ENCODE results near the gene RBP4. TPM values are rescaled to one million over a fixed set of nuclear protein-coding genes. Genes with fewer than 3 reads are reported as not detected.

RBP4 gene
- total and polyA plus RNA-seq, 5 donors from 2014 or later: not detected

DNA sequence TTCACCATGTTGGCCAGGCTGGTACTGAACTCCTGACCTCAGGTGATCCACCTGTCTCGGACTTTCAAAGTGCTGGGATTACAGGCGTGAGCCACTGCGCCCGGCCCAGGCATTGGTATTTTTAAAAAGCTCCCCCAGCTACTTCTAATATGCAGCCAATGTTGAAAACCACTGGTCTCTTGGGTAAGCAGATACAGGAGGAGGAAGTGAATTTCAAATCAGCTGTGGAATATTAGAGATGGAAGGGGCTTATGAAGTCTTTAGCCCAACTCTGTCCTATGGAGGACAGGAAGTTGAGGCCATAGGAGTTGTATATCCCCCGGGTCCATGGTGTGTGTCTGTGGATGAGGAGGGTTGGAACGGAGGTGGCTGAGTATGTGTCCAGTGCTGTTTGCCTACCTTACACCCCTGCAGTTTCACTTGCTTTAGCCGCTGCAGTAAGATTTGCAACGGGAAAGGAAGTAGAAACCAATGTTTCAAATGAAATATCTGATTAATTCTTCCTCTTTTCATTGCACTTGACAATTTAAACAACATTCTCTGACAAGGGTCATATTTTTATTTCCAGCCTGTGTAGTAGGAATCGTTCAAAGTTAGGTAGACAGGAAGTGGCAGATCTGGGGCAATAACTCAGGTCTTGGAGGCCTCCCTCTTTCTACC is 14.7 kb upstream of the RBP4 start:
- H3K9me3 Mint-ChIP-seq: no peaks in the 10 kb centered on the region
- Histone ChIP-seq H3K27me3 (ENCODE audit: control insufficient read depth, insufficient read depth, low read length) (no peaks in the 10 kb centered on the region), H3K36me3 (ENCODE audit: control insufficient read depth, insufficient read depth, low read length) (no peaks in the 10 kb centered on the region), H3K4me1 (ENCODE audit: control insufficient read depth, insufficient read depth, low read length, poor library complexity, severe bottlenecking) (no peaks in the 10 kb centered on the region), H3K4me3 (ENCODE audit: low read depth, low read length) (no peak overlapping the region), H3K9me3 (ENCODE audit: control insufficient read depth in 2 of 2, low read length in 2 of 2) (no peaks in the 10 kb centered on the region), H3K27ac (ENCODE audit: insufficient read depth, low read length, poor library complexity, severe bottlenecking) (no peak overlapping the region)
- no peak overlapping the region for H3K27ac Mint-ChIP-seq
- H3K36me3 Mint-ChIP-seq: no peaks in the 10 kb centered on the region
- ATAC-seq (ENCODE audit: low read depth in 2 of 2): no peak
- no peak for DNase-seq
- H3K27me3 Mint-ChIP-seq: peaks cover 4% of the 10 kb centered on the region
- H3K4me1 Mint-ChIP-seq: no peaks in the 10 kb centered on the region
- no peak overlapping the region for H3K4me3 Mint-ChIP-seq

DNA sequence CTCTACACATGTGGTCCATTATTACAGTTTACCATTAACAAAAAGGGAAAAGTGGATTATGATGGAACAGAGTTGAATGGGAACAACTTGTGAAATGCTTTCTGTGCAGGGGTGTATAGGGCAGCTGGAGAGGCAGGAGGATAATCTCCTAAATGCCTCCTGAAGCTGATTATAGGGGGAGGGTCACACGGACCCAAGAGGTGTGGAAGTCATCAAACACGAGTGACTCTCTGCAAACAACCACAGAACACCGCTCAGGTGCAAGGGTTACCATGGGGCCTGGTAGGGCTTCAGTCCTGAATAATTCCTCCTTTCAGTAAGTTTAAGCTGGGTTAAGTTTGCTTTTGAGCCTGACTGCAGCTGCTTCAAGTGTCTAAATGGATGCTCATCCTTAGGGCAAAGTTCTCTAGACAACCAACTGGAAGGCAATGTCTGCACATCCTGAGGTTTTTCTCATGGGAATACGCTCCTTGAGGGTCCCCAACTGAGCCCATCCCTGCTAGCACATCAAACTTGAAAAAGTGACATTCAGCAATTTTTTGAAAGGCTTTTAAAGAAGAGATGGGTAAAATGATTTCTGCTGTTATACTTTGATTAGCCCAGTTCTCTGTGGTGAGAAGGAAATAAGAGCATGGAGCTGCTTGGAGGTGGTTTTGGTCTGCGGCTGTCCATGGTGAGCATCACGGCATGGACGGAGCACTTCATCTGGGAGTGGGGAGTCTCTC is 13.2 kb upstream of the RBP4 start:
- H3K27me3 ChIP-seq (ENCODE audit: control insufficient read depth, insufficient read depth, low read length): no peaks in the 10 kb centered on the region
- no peak for ATAC-seq (ENCODE audit: low read depth in 2 of 2)
- DNase-seq: no peak
- H3K4me3 ChIP-seq (ENCODE audit: low read depth, low read length): no peak overlapping the region
- Mint-ChIP-seq H3K9me3 (peaks cover 0 to 1% (median 0%) of the 10 kb centered on the region in 7 donors), H3K27ac (no peak overlapping the region), H3K27me3 (peaks cover 15% of the 10 kb centered on the region), H3K36me3 (no peaks in the 10 kb centered on the region), H3K4me1 (no peaks in the 10 kb centered on the region), H3K4me3 (no peak overlapping the region)
- no peaks in the 10 kb centered on the region for H3K9me3 ChIP-seq (ENCODE audit: control insufficient read depth in 2 of 2, low read length in 2 of 2)
- no peak overlapping the region for H3K27ac ChIP-seq (ENCODE audit: insufficient read depth, low read length, poor library complexity, severe bottlenecking)
- no peaks in the 10 kb centered on the region for H3K4me1 ChIP-seq (ENCODE audit: control insufficient read depth, insufficient read depth, low read length, poor library complexity, severe bottlenecking)
- no peaks in the 10 kb centered on the region for H3K36me3 ChIP-seq (ENCODE audit: control insufficient read depth, insufficient read depth, low read length)

GRCh38 chr10:93613126-93613525 is 12.1 kb upstream of the RBP4 start:
- no peaks in the 10 kb centered on the region for H3K36me3 ChIP-seq (ENCODE audit: control insufficient read depth, insufficient read depth, low read length)
- H3K4me1 ChIP-seq (ENCODE audit: control insufficient read depth, insufficient read depth, low read length, poor library complexity, severe bottlenecking): no peaks in the 10 kb centered on the region
- H3K9me3 Mint-ChIP-seq: peaks cover 0 to 2% (median 0%) of the 10 kb centered on the region in 7 donors
- H3K9me3 ChIP-seq (ENCODE audit: control insufficient read depth in 2 of 2, low read length in 2 of 2): no peaks in the 10 kb centered on the region
- H3K36me3 Mint-ChIP-seq: no peaks in the 10 kb centered on the region
- H3K27me3 Mint-ChIP-seq: peaks cover 19% of the 10 kb centered on the region
- peaks cover 2% of the 10 kb centered on the region for H3K27me3 ChIP-seq (ENCODE audit: control insufficient read depth, insufficient read depth, low read length)
- H3K27ac ChIP-seq (ENCODE audit: insufficient read depth, low read length, poor library complexity, severe bottlenecking): no peak overlapping the region
- H3K4me1 Mint-ChIP-seq: no peaks in the 10 kb centered on the region
- H3K4me3 Mint-ChIP-seq: no peak overlapping the region
- H3K27ac Mint-ChIP-seq: no peak overlapping the region
- no peak for DNase-seq
- no peak overlapping the region for H3K4me3 ChIP-seq (ENCODE audit: low read depth, low read length)
- ATAC-seq (ENCODE audit: low read depth in 2 of 2): no peak

GRCh38 chr10:93612311-93612710 is 11.3 kb upstream of the RBP4 start, which contains the start of gene PDE6C:
Gene PDE6C (plus strand): TSS chr10:93612537. CDS start chr10:93612726, 189 bp downstream.
- Mint-ChIP-seq H3K4me3 (no peak within 1 kb of the TSS), H3K4me1 (no peaks in the 10 kb centered on the region), H3K36me3 (no peaks in the 10 kb centered on the region), H3K9me3 (peaks cover 0 to 6% (median 2%) of the 10 kb centered on the region in 7 donors), H3K27me3 (peaks cover 16% of the 10 kb centered on the region), H3K27ac (no peak within 1 kb of the TSS)
- Histone ChIP-seq H3K4me1 (ENCODE audit: control insufficient read depth, insufficient read depth, low read length, poor library complexity, severe bottlenecking) (no peaks in the 10 kb centered on the region), H3K36me3 (ENCODE audit: control insufficient read depth, insufficient read depth, low read length) (no peaks in the 10 kb centered on the region), H3K4me3 (ENCODE audit: low read depth, low read length) (no peak within 1 kb of the TSS), H3K9me3 (ENCODE audit: control insufficient read depth in 2 of 2, low read length in 2 of 2) (no peaks in the 10 kb centered on the region), H3K27ac (ENCODE audit: insufficient read depth, low read length, poor library complexity, severe bottlenecking) (no peak within 1 kb of the TSS), H3K27me3 (ENCODE audit: control insufficient read depth, insufficient read depth, low read length) (peaks cover 2% of the 10 kb centered on the region)
- ATAC-seq (ENCODE audit: low read depth in 2 of 2) (no peak), DNase-seq (no peak)

- H3K9me3 Mint-ChIP-seq: peaks cover 0 to 6% (median 4%) of the 10 kb centered on the region in 7 donors
- DNase-seq: no peak
- no peak for ATAC-seq (ENCODE audit: low read depth in 2 of 2)
- no peaks in the 10 kb centered on the region for H3K4me1 Mint-ChIP-seq
- H3K27me3 ChIP-seq (ENCODE audit: control insufficient read depth, insufficient read depth, low read length): peaks cover 4% of the 10 kb centered on the region
- no peak overlapping the region for H3K27ac Mint-ChIP-seq
- no peaks in the 10 kb centered on the region for H3K36me3 ChIP-seq (ENCODE audit: control insufficient read depth, insufficient read depth, low read length)
- no peaks in the 10 kb centered on the region for H3K9me3 ChIP-seq (ENCODE audit: control insufficient read depth in 2 of 2, low read length in 2 of 2)
- H3K4me3 Mint-ChIP-seq: no peak overlapping the region
- H3K27me3 Mint-ChIP-seq: peaks cover 44% of the 10 kb centered on the region
- no peaks in the 10 kb centered on the region for H3K36me3 Mint-ChIP-seq
- H3K4me3 ChIP-seq (ENCODE audit: low read depth, low read length): no peak overlapping the region
- H3K27ac ChIP-seq (ENCODE audit: insufficient read depth, low read length, poor library complexity, severe bottlenecking): no peak overlapping the region
- H3K4me1 ChIP-seq (ENCODE audit: control insufficient read depth, insufficient read depth, low read length, poor library complexity, severe bottlenecking): no peaks in the 10 kb centered on the region
Measured at GRCh38 chr10:93608421-93608820, 7.4 kb upstream of the RBP4 start.

GRCh38 chr10:93604146-93604545 is 3.1 kb upstream of the RBP4 start:
- Mint-ChIP-seq H3K27ac (no peak overlapping the region), H3K4me3 (no peak overlapping the region), H3K9me3 (peaks cover 0 to 6% (median 3%) of the 10 kb centered on the region in 7 donors), H3K36me3 (no peaks in the 10 kb centered on the region), H3K4me1 (no peaks in the 10 kb centered on the region), H3K27me3 (peaks cover 61% of the 10 kb centered on the region)
- ATAC-seq (ENCODE audit: low read depth in 2 of 2) (no peak), DNase-seq (no peak)
- H3K4me3 ChIP-seq (ENCODE audit: low read depth, low read length): no peak overlapping the region
- H3K36me3 ChIP-seq (ENCODE audit: control insufficient read depth, insufficient read depth, low read length): no peaks in the 10 kb centered on the region
- no peaks in the 10 kb centered on the region for H3K4me1 ChIP-seq (ENCODE audit: control insufficient read depth, insufficient read depth, low read length, poor library complexity, severe bottlenecking)
- H3K27ac ChIP-seq (ENCODE audit: insufficient read depth, low read length, poor library complexity, severe bottlenecking): no peak overlapping the region
- H3K27me3 ChIP-seq (ENCODE audit: control insufficient read depth, insufficient read depth, low read length): peaks cover 11% of the 10 kb centered on the region
- H3K9me3 ChIP-seq (ENCODE audit: control insufficient read depth in 2 of 2, low read length in 2 of 2): no peaks in the 10 kb centered on the region

DNA sequence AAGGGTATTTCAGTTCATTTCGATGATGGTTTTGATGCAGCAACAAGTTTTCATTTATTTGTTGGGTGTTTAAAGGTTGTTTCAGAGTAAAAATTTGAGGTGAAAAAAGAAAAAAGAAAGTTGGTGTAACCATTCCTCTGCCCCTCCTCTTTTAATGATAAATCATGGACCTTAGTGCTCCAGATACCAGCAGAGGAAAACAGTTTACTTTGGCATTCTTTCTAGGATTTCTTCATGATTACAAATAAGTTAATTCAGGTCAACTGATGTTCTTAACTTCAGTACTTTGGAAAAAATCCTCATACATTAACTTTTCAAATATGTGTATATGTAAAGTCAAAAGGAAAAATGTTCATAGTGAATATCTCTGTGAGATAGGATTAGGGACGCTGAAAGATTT is 2.0 kb upstream of the RBP4 start:
- H3K27ac ChIP-seq (ENCODE audit: insufficient read depth, low read length, poor library complexity, severe bottlenecking): no peak overlapping the region
- no peaks in the 10 kb centered on the region for H3K9me3 ChIP-seq (ENCODE audit: control insufficient read depth in 2 of 2, low read length in 2 of 2)
- no peaks in the 10 kb centered on the region for H3K36me3 ChIP-seq (ENCODE audit: control insufficient read depth, insufficient read depth, low read length)
- Mint-ChIP-seq H3K27me3 (peaks cover 62% of the 10 kb centered on the region), H3K27ac (no peak overlapping the region), H3K4me3 (no peak overlapping the region), H3K4me1 (no peaks in the 10 kb centered on the region), H3K36me3 (no peaks in the 10 kb centered on the region), H3K9me3 (peaks cover 0 to 6% (median 1%) of the 10 kb centered on the region in 7 donors)
- no peaks in the 10 kb centered on the region for H3K4me1 ChIP-seq (ENCODE audit: control insufficient read depth, insufficient read depth, low read length, poor library complexity, severe bottlenecking)
- no peak overlapping the region for H3K4me3 ChIP-seq (ENCODE audit: low read depth, low read length)
- ATAC-seq (ENCODE audit: low read depth in 2 of 2) (no peak), DNase-seq (no peak)
- H3K27me3 ChIP-seq (ENCODE audit: control insufficient read depth, insufficient read depth, low read length): peaks cover 10% of the 10 kb centered on the region

DNA sequence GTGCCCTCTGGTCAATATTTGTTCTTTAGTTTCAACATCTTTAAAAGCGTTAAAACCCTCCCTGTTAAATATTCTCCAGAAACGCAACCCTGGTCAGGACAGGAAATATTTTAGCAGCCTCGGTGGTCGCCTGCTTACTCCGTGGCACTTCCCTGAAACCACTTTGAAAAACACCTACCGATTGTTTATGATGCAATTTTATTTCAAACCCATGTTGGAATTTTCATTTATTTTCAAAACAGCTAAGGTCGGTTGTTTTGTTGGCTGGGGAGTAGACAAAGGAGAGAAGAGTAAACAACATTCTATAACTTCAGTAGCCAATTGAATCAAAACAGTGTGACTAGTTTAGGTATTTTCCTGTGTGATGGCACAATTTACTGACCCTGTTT is 733 bp upstream of the RBP4 start:
- Histone ChIP-seq H3K4me3 (ENCODE audit: low read depth, low read length) (no peak overlapping the region), H3K4me1 (ENCODE audit: control insufficient read depth, insufficient read depth, low read length, poor library complexity, severe bottlenecking) (no peaks in the 10 kb centered on the region), H3K27ac (ENCODE audit: insufficient read depth, low read length, poor library complexity, severe bottlenecking) (no peak overlapping the region), H3K36me3 (ENCODE audit: control insufficient read depth, insufficient read depth, low read length) (no peaks in the 10 kb centered on the region), H3K9me3 (ENCODE audit: control insufficient read depth in 2 of 2, low read length in 2 of 2) (no peaks in the 10 kb centered on the region), H3K27me3 (ENCODE audit: control insufficient read depth, insufficient read depth, low read length) (peaks cover 10% of the 10 kb centered on the region)
- Mint-ChIP-seq H3K9me3 (peaks cover 0 to 1% (median 0%) of the 10 kb centered on the region in 7 donors), H3K27ac (no peak overlapping the region), H3K36me3 (no peaks in the 10 kb centered on the region), H3K4me1 (no peaks in the 10 kb centered on the region), H3K27me3 (peaks cover 70% of the 10 kb centered on the region), H3K4me3 (no peak overlapping the region)
- no peak for DNase-seq
- ATAC-seq (ENCODE audit: low read depth in 2 of 2): no peak
